AML-193 (cell line): ENCODE data around the gene ACSBG1.
A peak's percentile ranks its signal among the peaks of the same experiment; 100 is the strongest.
"Not testable (repeated sequence)": the region's sequence is repeated elsewhere in the genome, so short reads cannot be mapped to it uniquely, and the experiment has no call there.

ENCODE experiments used
- DNase-seq, 2 experiments: peaks; one replicate each; lab custom pipeline; 2025; lab: John Stamatoyannopoulos, UW

Gene ACSBG1

GRCh38 chr15:78251136-78251535 lies 16.8 kb upstream of the ACSBG1 start:
- no peak for DNase-seq

- no peak for DNase-seq
These were observed 14.8 kb upstream of the ACSBG1 start for GRCh38 chr15:78249131-78249530.

GRCh38 chr15:78247911-78248310 lies 13.5 kb upstream of the ACSBG1 start:
- DNase-seq, result no peak

GRCh38 chr15:78245976-78246620 lies 11.7 kb upstream of the ACSBG1 start:
- DNase-seq, result not testable (repeated sequence)

GRCh38 chr15:78245392-78245791 lies 11.0 kb upstream of the ACSBG1 start:
- not testable (repeated sequence) for DNase-seq

GRCh38 chr15:78244893-78245292 lies 10.5 kb upstream of the ACSBG1 start:
- DNase-seq, result no peak

GRCh38 chr15:78244101-78244500 lies 9.7 kb upstream of the ACSBG1 start:
- DNase-seq, result no peak

GRCh38 chr15:78243491-78243941 lies 9.2 kb upstream of the ACSBG1 start:
- DNase-seq, result no peak

- DNase-seq, result no peak
These were observed 8.7 kb upstream of the ACSBG1 start for GRCh38 chr15:78243058-78243457.

GRCh38 chr15:78242128-78242527 lies 7.8 kb upstream of the ACSBG1 start:
- DNase-seq, result peak; percentile 11 to 28

- DNase-seq, result peak; percentile 47 to 53
These were observed 6.7 kb upstream of the ACSBG1 start for GRCh38 chr15:78241017-78241416.

- DNase-seq, result no peak
These were observed 5.4 kb upstream of the ACSBG1 start for GRCh38 chr15:78239811-78240210.

GRCh38 chr15:78237146-78237545 lies 2.8 kb upstream of the ACSBG1 start:
- no peak for DNase-seq

- no peak for DNase-seq
These were observed 2.1 kb upstream of the ACSBG1 start for GRCh38 chr15:78236491-78236890.

- DNase-seq, result no peak
These were observed 869 bp downstream of the ACSBG1 start for GRCh38 chr15:78233496-78233895.

- DNase-seq, result no peak
These were observed 1.4 kb downstream of the ACSBG1 start for GRCh38 chr15:78232951-78233350.

GRCh38 chr15:78229431-78230406 lies 4.6 kb downstream of the ACSBG1 start:
- DNase-seq, result no peak

GRCh38 chr15:78228356-78228996 lies 5.9 kb downstream of the ACSBG1 start:
- no peak for DNase-seq

GRCh38 chr15:78225783-78226541 lies 8.4 kb downstream of the ACSBG1 start:
- DNase-seq, result no peak

GRCh38 chr15:78224023-78224411 lies 10.3 kb downstream of the ACSBG1 start:
- DNase-seq, result no peak

GRCh38 chr15:78223396-78224022 lies 10.9 kb downstream of the ACSBG1 start:
- DNase-seq, result no peak
